Uterus (tissue), 4 donors: ENCODE measurements around the gene FREM1. TPM values are rescaled to one million over a fixed set of nuclear protein-coding genes. Genes with fewer than 3 reads are reported as not detected.

Experiments
- DNase-seq, 2 donors: peaks; one replicate each; pipeline ENCODE4 v3.0.0-alpha.2; 2019 to 2020
- H3K27ac ChIP-seq, 2 donors: fragments of 200-600 bp; sonication (generic); 1 replicate in 1 of 2; 2 replicates in 1 of 2; pipeline ENCODE4 v1.5.1; 2016 to 2018
- H3K27me3 ChIP-seq, 2 donors: fragments of 200-600 bp; sonication (generic); one replicate each; pipeline ENCODE4 v1.5.1; 2018 to 2019; ENCODE audit warnings: control low read depth in 1 of 2
- H3K36me3 ChIP-seq, 2 donors: fragments of 200-600 bp; sonication (generic); one replicate each; pipeline ENCODE4 v1.5.1; 2019; ENCODE audit warnings: control low read depth in 1 of 2
- H3K4me1 ChIP-seq, 2 donors: fragments of 200-600 bp; sonication (generic); one replicate each; pipeline ENCODE4 v1.5.1; 2018 to 2019; ENCODE audit warnings: control low read depth in 1 of 2
- H3K4me3 ChIP-seq, 2 donors: fragments of 200-600 bp; sonication (generic); 1 replicate in 1 of 2; 2 replicates in 1 of 2; pipeline ENCODE4 v1.5.1; 2018 to 2019; ENCODE audit warnings: mild to moderate bottlenecking in 1 of 2
- H3K9me3 ChIP-seq, 2 donors: fragments of 200-600 bp; sonication (generic); one replicate each; pipeline ENCODE4 v1.5.1; 2019; ENCODE audit warnings: control low read depth in 1 of 2
- CTCF ChIP-seq, 4 experiments: fragments of 200-600 bp in 2 of 4; fragments of 450-650 bp in 2 of 4; sonication (generic) in 2 of 4; IDR thresholded peaks; one replicate each; pipeline ENCODE4 v1.5.1; 2016 to 2019; ENCODE audit warnings: antibody characterized with exemption in 4 of 4, mild to moderate bottlenecking in 2 of 4, moderate library complexity in 1 of 4
- POLR2A ChIP-seq, 2 donors: fragments of 450-650 bp; IDR thresholded peaks; one replicate each; pipeline ENCODE4 v1.6.1; 2016; ENCODE audit warnings: antibody characterized with exemption in 2 of 2, mild to moderate bottlenecking in 1 of 2, moderate library complexity in 1 of 2
- intact Hi-C: fragments of 100-400 bp; cut with DNase I; formaldehyde crosslinking; loops from one replicate; pipeline ENCODE4 v1.15.1; 2023; ENCODE audit warnings: low total_unique reads
- total RNA-seq, 4 donors: library from RNA; depleted of rRNA in 3 of 4; stranded (reverse); fragments of >200 nt in 3 of 4; gene quantifications; one replicate each; pipeline versions ENCODE4 v1.1.0 to v1.2.4, GENCODE V29; 2014 to 2023
- donor health status: DM: yes; HTN: yes; CAD: no.

Gene FREM1
- total RNA-seq, 4 donors from 2014 or later = 7.6 to 92.6 (median 18.4) TPM

DNA sequence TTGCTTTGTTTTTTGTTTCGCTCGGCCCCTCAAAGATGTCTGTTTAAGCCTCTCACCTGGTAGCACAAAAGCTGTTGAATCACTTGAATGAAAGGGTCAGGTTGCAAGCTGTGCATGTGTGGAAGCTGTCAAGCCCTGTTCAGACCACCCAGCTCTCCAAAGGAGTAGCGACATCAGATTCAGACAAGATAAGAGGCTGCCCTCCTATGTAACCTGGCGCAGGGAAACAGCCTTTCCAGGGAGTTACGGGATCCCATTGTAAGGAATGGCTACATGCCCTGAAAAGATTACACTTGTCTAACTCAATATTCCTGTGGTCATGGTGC is 2.9 kb downstream of the FREM1 start:
- Histone ChIP-seq H3K27me3 (no peaks in the 10 kb centered on the region), H3K27ac (peak overlapping the region; percentile 76 to 81), H3K9me3 (no peaks in the 10 kb centered on the region), H3K4me3 (no peak overlapping the region), H3K36me3 (no peaks in the 10 kb centered on the region), H3K4me1 (no peaks in the 10 kb centered on the region)
- TF ChIP-seq CTCF (IDR thresholded peaks at IDR 0.05) (no peak), POLR2A (IDR thresholded peaks at IDR 0.05) (no peak)
- intact Hi-C loops = no loop called here
- DNase-seq = no peak

DNA sequence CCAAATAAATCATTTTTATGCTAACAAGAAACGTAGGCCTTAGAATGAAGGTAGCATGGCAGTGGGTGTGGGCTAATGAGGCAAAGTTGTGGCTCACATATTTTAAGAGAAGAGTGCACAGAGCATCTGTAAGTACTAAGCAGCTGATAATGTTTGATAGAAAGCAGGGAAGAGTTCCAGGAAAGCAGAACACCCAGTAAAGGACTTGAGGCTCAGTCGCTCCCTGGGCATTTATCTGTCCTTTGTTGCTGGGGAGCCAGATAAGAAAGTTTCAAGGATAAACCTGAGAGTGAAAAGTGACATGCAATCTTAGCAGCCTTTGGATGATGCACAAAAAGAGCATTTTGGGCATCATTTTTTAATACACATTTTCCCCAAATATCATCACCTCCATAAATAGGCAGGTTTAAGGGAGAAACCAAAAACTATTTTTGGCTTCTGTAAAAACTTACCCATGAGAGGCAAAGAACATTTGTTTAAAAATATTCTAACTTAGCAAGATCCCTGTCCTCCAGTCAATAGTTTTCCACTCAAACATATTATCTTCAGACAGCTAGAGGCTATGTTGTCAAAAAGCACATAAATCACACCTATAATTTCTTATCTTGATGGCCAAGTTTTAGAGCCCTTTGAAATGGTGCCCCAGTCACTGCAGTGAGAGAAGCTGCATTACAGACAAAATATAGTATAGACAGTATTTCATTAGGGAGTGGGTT is 3.4 kb downstream of the FREM1 start:
- intact Hi-C loops = no loop called here
- Histone ChIP-seq H3K9me3 (no peaks in the 10 kb centered on the region), H3K36me3 (no peaks in the 10 kb centered on the region), H3K27ac (peak overlapping the region; percentile 76 to 81), H3K4me1 (no peaks in the 10 kb centered on the region), H3K4me3 (no peak overlapping the region), H3K27me3 (no peaks in the 10 kb centered on the region)
- TF ChIP-seq CTCF (IDR thresholded peaks at IDR 0.05) = no peak
- no peak for TF ChIP-seq POLR2A (IDR thresholded peaks at IDR 0.05)
- DNase-seq = no peak

DNA sequence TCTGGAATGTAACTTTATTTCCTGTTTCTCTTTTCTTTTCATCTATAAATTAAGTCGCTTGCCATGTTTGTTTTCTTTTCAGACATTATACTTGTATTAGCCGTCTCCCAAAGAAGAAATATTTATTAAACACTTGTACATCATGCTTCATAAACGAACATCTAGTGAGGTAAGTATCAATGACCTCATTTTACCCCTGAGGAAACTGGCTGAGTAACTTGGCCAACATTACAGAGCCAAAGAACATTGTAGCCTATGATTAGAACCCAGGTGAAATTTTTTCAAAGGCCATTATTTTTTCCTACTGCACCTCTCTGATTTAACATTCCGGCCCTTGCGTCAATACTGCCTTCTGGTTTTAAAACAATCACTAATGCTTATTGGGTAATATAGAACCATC is 4.2 kb downstream of the FREM1 start:
- intact Hi-C loops = no loop called here
- no peaks in the 10 kb centered on the region for H3K9me3 ChIP-seq
- DNase-seq = no peak
- TF ChIP-seq POLR2A (IDR thresholded peaks at IDR 0.05) (no peak), CTCF (IDR thresholded peaks at IDR 0.05) (no peak)
- H3K27ac ChIP-seq = peak overlapping the region; percentile 76 to 81
- no peaks in the 10 kb centered on the region for H3K27me3 ChIP-seq
- H3K4me1 ChIP-seq = peaks cover 0 to 1% of the 10 kb centered on the region in 2 donors
- no peak overlapping the region for H3K4me3 ChIP-seq
- H3K36me3 ChIP-seq = no peaks in the 10 kb centered on the region

DNA sequence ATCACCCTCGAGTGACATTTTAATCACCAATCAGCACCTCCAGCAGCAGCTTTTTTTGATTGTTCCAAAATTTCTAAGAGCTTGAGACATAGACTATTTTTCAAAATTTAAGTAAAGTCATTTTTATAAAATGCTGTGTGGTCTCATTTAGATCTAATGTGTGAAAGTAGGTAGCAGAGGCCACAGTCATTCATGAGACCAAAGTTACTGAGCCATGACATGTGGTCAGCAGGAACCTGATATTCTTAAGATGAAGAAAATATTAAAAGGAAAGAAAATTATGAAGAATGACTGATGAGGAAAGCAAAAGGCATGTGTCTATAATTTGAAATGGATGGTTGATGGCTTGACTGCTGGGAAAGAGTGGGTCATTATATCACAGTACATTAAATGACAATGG is 7.2 kb downstream of the FREM1 start:
- Histone ChIP-seq H3K27ac (peak overlapping the region; percentile 76 to 81), H3K4me1 (peaks cover 0 to 9% of the 10 kb centered on the region in 2 donors)
- intact Hi-C loops = no loop called here

More for the DNA sequence above, 7.2 kb downstream of the FREM1 start:
- TF ChIP-seq POLR2A (IDR thresholded peaks at IDR 0.05) = no peak
- TF ChIP-seq CTCF (IDR thresholded peaks at IDR 0.05) = no peak
- no peak for DNase-seq
- Histone ChIP-seq H3K27me3 (no peaks in the 10 kb centered on the region), H3K9me3 (no peaks in the 10 kb centered on the region), H3K36me3 (no peaks in the 10 kb centered on the region), H3K4me3 (no peak overlapping the region)
